GM19351 (cell line): ENCODE measurements around the gene CCNL2.
"Not testable (repeated sequence)": the region's sequence is repeated elsewhere in the genome, so short reads cannot be mapped to it uniquely, and the experiment has no call there.

ENCODE experiments used
- ATAC-seq: cut with Tn5 transposase; IDR thresholded peaks from one replicate; pipeline ENCODE4 v1.9.1; 2021; ENCODE audit warnings: mild to moderate bottlenecking, moderate library complexity; ENCODE audit not compliant: unreplicated experiment

Gene CCNL2

GRCh38 chr1:1377540-1378205 lies 21.5 kb downstream of the CCNL2 start:
- ATAC-seq: no peak

GRCh38 chr1:1376551-1377226 lies 22.4 kb downstream of the CCNL2 start:
- ATAC-seq: no peak

GRCh38 chr1:1374929-1375662 lies 24.0 kb downstream of the CCNL2 start, which contains the start of gene AURKAIP1:
TSS of gene AURKAIP1 (minus strand) at chr1:1375207. CDS start at chr1:1374756, 451 bp downstream.
- peak; percentile 83 for ATAC-seq

GRCh38 chr1:1374589-1374928 lies 24.6 kb downstream of the CCNL2 start:
- ATAC-seq: peak; percentile 2

- ATAC-seq: no peak
Measured at GRCh38 chr1:1373815-1374588, 25.1 kb downstream of the CCNL2 start.

GRCh38 chr1:1373051-1373814 lies 25.9 kb downstream of the CCNL2 start:
- no peak for ATAC-seq

GRCh38 chr1:1371746-1372711 lies 27.1 kb downstream of the CCNL2 start:
- peak; percentile 39 for ATAC-seq

- ATAC-seq: no peak
Measured at GRCh38 chr1:1371364-1371745, 27.8 kb downstream of the CCNL2 start.

GRCh38 chr1:1370771-1371300 lies 28.3 kb downstream of the CCNL2 start:
- no peak for ATAC-seq

- not testable (repeated sequence) for ATAC-seq
Measured at GRCh38 chr1:1370094-1370493, 29.0 kb downstream of the CCNL2 start.

- ATAC-seq: no peak
Measured at GRCh38 chr1:1367315-1367714, 31.8 kb downstream of the CCNL2 start.

GRCh38 chr1:1366699-1367066 lies 32.5 kb downstream of the CCNL2 start:
- ATAC-seq: no peak

GRCh38 chr1:1365875-1366698 lies 33.0 kb downstream of the CCNL2 start:
- ATAC-seq: no peak

- ATAC-seq: no peak
Measured at GRCh38 chr1:1364266-1364665, 34.9 kb downstream of the CCNL2 start.

GRCh38 chr1:1361982-1362423 lies 37.1 kb downstream of the CCNL2 start:
- no peak for ATAC-seq

- no peak for ATAC-seq
Measured at GRCh38 chr1:1361233-1361981, 37.7 kb downstream of the CCNL2 start.

- ATAC-seq: no peak
Measured at GRCh38 chr1:1360506-1361169, 38.5 kb downstream of the CCNL2 start.
